Esophagus muscularis mucosa (tissue), 4 donors: ENCODE measurements around the gene ZNF789. TPM values are rescaled to one million over a fixed set of nuclear protein-coding genes. Genes with fewer than 3 reads are reported as not detected.

Source experiments
- DNase-seq: peaks from one replicate; pipeline ENCODE4 v3.0.0-alpha.2; 2017; ENCODE audit errors: extremely low spot score
- H3K27ac ChIP-seq, 4 donors: fragments of 200-600 bp; sonication (generic); replicated peaks in 1 of 4; 1 replicate in 3 of 4; 2 replicates in 1 of 4; pipeline ENCODE4 v1.5.1; 2016 to 2019; ENCODE audit warnings: mild to moderate bottlenecking in 1 of 4
- H3K27me3 ChIP-seq, 4 donors: fragments of 200-600 bp; sonication (generic); one replicate each; pipeline versions ENCODE4 v1.5.1 to v1.6.0; 2016 to 2019
- H3K36me3 ChIP-seq, 4 donors: fragments of 200-600 bp; sonication (generic); one replicate each; pipeline ENCODE4 v1.5.1; 2016 to 2019
- H3K4me1 ChIP-seq, 4 donors: fragments of 200-600 bp; sonication (generic); one replicate each; pipeline ENCODE4 v1.5.1; 2016 to 2019
- H3K4me3 ChIP-seq, 4 donors: fragments of 200-600 bp; sonication (generic); 1 replicate in 2 of 4; 2 replicates in 2 of 4; pipeline ENCODE4 v1.5.1; 2016 to 2019; ENCODE audit warnings: mild to moderate bottlenecking in 4 of 4, moderate library complexity in 1 of 4
- H3K9me3 ChIP-seq, 4 donors: fragments of 200-600 bp; sonication (generic); 1 replicate in 3 of 4; 2 replicates in 1 of 4; pipeline ENCODE4 v1.5.1; 2016 to 2019
- CTCF ChIP-seq, 3 experiments: fragments of 200-600 bp in 2 of 3; fragments of 450-650 bp in 1 of 3; sonication (generic) in 2 of 3; IDR thresholded peaks; one replicate each; pipeline ENCODE4 v1.5.1; 2017 to 2019; ENCODE audit warnings: antibody characterized with exemption in 3 of 3, mild to moderate bottlenecking in 2 of 3, moderate library complexity in 1 of 3
- EP300 ChIP-seq: sonication (generic); formaldehyde crosslinking; IDR thresholded peaks from one replicate; pipeline ENCODE4 v1.6.1; 2017; ENCODE audit warnings: antibody characterized with exemption
- POLR2A ChIP-seq: fragments of 450-650 bp; IDR thresholded peaks from one replicate; pipeline ENCODE4 v1.6.1; 2017; ENCODE audit warnings: antibody characterized with exemption, moderate library complexity, mild to moderate bottlenecking, low read depth
- POLR2AphosphoS5 ChIP-seq, 2 donors: sonication (generic); formaldehyde crosslinking; IDR thresholded peaks; one replicate each; pipeline ENCODE4 v1.6.1; 2017; ENCODE audit warnings: antibody characterized with exemption in 2 of 2
- WGBS: methylation state at CpG from one replicate; pipeline ENCODE4 v1.1.5; 2018; 5-methylcytosine and 5-hydroxymethylcytosine counted together
- intact Hi-C: fragments of 100-400 bp; cut with DNase I; formaldehyde crosslinking; loops from one replicate; pipeline ENCODE4 v1.15.1; 2023
- total RNA-seq, 4 donors: library from RNA; depleted of rRNA; stranded (reverse); fragments of >200 nt; gene quantifications; one replicate each; pipeline versions ENCODE4 v1.1.0 to v1.2.1, GENCODE V29; 2016

Gene ZNF789
- total RNA-seq, 4 donors from 2014 or later: 2.5 to 6.2 (median 3.0) TPM

GRCh38 chr7:99521399-99521798 lies 48.7 kb downstream of the ZNF789 start:
- WGBS: 88% methylated on average over 3 of the region's 3 CpGs
- Histone ChIP-seq H3K27me3 (no peaks in the 10 kb centered on the region), H3K9me3 (no peaks in the 10 kb centered on the region), H3K4me3 (no peak overlapping the region), H3K4me1 (no peaks in the 10 kb centered on the region), H3K27ac (no peak overlapping the region), H3K36me3 (peaks cover 29 to 82% (median 58%) of the 10 kb centered on the region in 4 donors)
- intact Hi-C loops: no loop called here
- no peak for DNase-seq
- TF ChIP-seq CTCF (IDR thresholded peaks at IDR 0.05) (no peak), POLR2A (no peak), POLR2AphosphoS5 (IDR thresholded peaks at IDR 0.05) (no peak), EP300 (no peak)

- no peak for DNase-seq
- Histone ChIP-seq H3K4me3 (no peak overlapping the region), H3K4me1 (no peaks in the 10 kb centered on the region), H3K36me3 (peaks cover 56 to 85% (median 69%) of the 10 kb centered on the region in 4 donors), H3K27me3 (no peaks in the 10 kb centered on the region), H3K9me3 (peaks cover 0 to 25% (median 8%) of the 10 kb centered on the region in 4 donors), H3K27ac (no peak overlapping the region)
- no peak for TF ChIP-seq POLR2A
- TF ChIP-seq CTCF (IDR thresholded peaks at IDR 0.05): no peak
- no peak for TF ChIP-seq POLR2AphosphoS5 (IDR thresholded peaks at IDR 0.05)
- no peak for TF ChIP-seq EP300
- intact Hi-C loops: no loop called here
- 96% methylated on average over 21 of the region's 21 CpGs for WGBS
Observed at GRCh38 chr7:99525713-99526440, 53.2 kb downstream of the ZNF789 start.

GRCh38 chr7:99531354-99531765 lies 58.7 kb downstream of the ZNF789 start:
- no peaks in the 10 kb centered on the region for H3K27me3 ChIP-seq
- 96% methylated on average over 12 of the region's 12 CpGs for WGBS
- H3K4me1 ChIP-seq: no peaks in the 10 kb centered on the region
- H3K36me3 ChIP-seq: peaks cover 57 to 74% (median 70%) of the 10 kb centered on the region in 4 donors
- intact Hi-C loops: no loop called here
- DNase-seq: no peak
- peaks cover 10 to 60% (median 35%) of the 10 kb centered on the region in 4 donors for H3K9me3 ChIP-seq
- no peak overlapping the region for H3K4me3 ChIP-seq
- no peak for TF ChIP-seq EP300
- no peak for TF ChIP-seq CTCF (IDR thresholded peaks at IDR 0.05)
- no peak for TF ChIP-seq POLR2A
- TF ChIP-seq POLR2AphosphoS5 (IDR thresholded peaks at IDR 0.05): no peak
- H3K27ac ChIP-seq: no peak overlapping the region

- Histone ChIP-seq H3K27ac (no peak overlapping the region), H3K27me3 (no peaks in the 10 kb centered on the region), H3K9me3 (peaks cover 10 to 51% (median 43%) of the 10 kb centered on the region in 4 donors), H3K4me3 (no peak overlapping the region), H3K4me1 (no peaks in the 10 kb centered on the region), H3K36me3 (peaks cover 17 to 32% (median 29%) of the 10 kb centered on the region in 4 donors)
- WGBS: 84% methylated on average over 2 of the region's 2 CpGs
- no peak for DNase-seq
- TF ChIP-seq POLR2A (no peak), CTCF (IDR thresholded peaks at IDR 0.05) (no peak), EP300 (no peak), POLR2AphosphoS5 (IDR thresholded peaks at IDR 0.05) (no peak)
- intact Hi-C loops: no loop called here
Observed at GRCh38 chr7:99535667-99536066, 63.0 kb downstream of the ZNF789 start.

Other genes starting within 250 kb of the ZNF789 start
- gene MYH16, start 200.1 kb upstream of the ZNF789 start, total RNA-seq: not detected
- 100 to 1,000 TPM in 2 of 4 donors, 10 to 100 TPM in 2; 83.1 to 105 (median 99.8) TPM for gene ARPC1A, start 147.0 kb upstream of the ZNF789 start, total RNA-seq
- gene ARPC1B, start 98.2 kb upstream of the ZNF789 start, total RNA-seq: 100 to 1,000 TPM; 101 to 153 (median 134) TPM
- 100 to 1,000 TPM in 2 of 4 donors, 10 to 100 TPM in 2; 85.9 to 116 (median 99.9) TPM for gene PDAP1, start 64.3 kb upstream of the ZNF789 start, total RNA-seq
- 10 to 100 TPM; 61.8 to 82.0 (median 66.2) TPM for gene BUD31, start 63.9 kb upstream of the ZNF789 start, total RNA-seq
- gene PTCD1, start 34.1 kb upstream of the ZNF789 start, total RNA-seq: 10 to 100 TPM in 1 of 4 donors, 1 to 10 TPM in 3; 5.3 to 10.2 (median 7.6) TPM
- gene CPSF4, start 33.9 kb upstream of the ZNF789 start, total RNA-seq: 10 to 100 TPM; 19.1 to 25.3 (median 20.8) TPM
- 100 to 1,000 TPM; 487 to 697 (median 507) TPM for gene ATP5MF, start 6.7 kb upstream of the ZNF789 start, total RNA-seq
- gene ZNF394, start 27.4 kb downstream of the ZNF789 start, total RNA-seq: 10 to 100 TPM; 26.6 to 37.9 (median 32.7) TPM
- 10 to 100 TPM in 2 of 4 donors, 1 to 10 TPM in 2; 9.6 to 11.2 (median 10.5) TPM for gene ZKSCAN5, start 31.8 kb downstream of the ZNF789 start, total RNA-seq
- gene FAM200A, start 79.2 kb downstream of the ZNF789 start, total RNA-seq: 1 to 10 TPM; 2.1 to 3.8 (median 3.3) TPM
- 100 to 1,000 TPM in 3 of 4 donors, 10 to 100 TPM in 1; 92.3 to 140 (median 112) TPM for gene ZNF655, start 85.8 kb downstream of the ZNF789 start, total RNA-seq
- under 1 TPM in 2 of 4 donors, not detected in 2; 0.32 to 0.57 TPM for gene TMEM225B, start 125.4 kb downstream of the ZNF789 start, total RNA-seq
- 10 to 100 TPM; 12.1 to 17.1 (median 14.2) TPM for gene ZSCAN25, start 144.1 kb downstream of the ZNF789 start, total RNA-seq
- 1 to 10 TPM in 3 of 4 donors, under 1 TPM in 1; 0.91 to 4.6 (median 2.3) TPM for gene CYP3A5, start 207.1 kb downstream of the ZNF789 start, total RNA-seq